ENCODE measurements around the gene MRGPRF.

DNA sequence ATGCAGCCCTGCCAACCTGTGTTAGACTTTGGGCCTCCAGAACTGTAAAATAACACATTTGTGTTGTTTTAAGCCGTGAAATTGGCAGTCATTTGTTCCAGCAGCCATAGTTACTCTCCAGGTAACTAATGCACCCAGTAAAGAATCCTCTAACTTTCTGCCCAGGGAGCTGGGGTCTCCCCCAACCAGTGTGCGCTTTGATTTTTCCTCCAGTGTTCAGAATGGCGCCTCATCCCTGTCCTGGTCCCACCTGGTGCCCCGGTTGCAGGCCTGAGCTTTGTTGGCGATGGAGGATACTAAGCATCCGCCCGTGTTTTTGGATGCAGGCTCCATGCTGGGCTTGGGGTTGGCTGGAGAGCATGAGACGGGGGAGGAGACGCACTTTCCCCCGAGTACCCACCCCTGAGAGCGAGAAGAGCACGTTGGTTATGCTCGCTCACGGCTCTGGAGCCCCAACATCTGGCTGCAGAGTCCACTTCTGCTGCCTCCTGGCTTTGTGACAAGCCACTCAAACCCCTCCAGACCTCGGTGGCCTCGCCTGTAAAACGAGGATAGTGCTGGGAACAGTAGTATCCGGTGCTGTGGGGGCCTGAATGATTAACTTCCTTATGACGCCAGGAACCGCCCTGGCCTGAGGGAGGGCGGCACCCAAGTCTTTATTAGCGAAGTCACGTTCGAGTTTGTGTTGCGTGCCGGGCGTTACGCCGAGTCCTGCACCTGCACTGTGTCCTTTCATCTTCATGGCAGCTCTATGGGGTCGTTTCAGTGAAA, 58.0 kb downstream of the MRGPRF start:
- TF ChIP-seq EZH2phosphoT487 (IDR thresholded peaks at IDR 0.05; ENCODE audit: borderline replicate concordance, low read length) (no peak), EZH2 (IDR thresholded peaks at IDR 0.05; ENCODE audit: low read length, unreplicated experiment) (no peak)
- TF ChIP-seq, protein P1, sequence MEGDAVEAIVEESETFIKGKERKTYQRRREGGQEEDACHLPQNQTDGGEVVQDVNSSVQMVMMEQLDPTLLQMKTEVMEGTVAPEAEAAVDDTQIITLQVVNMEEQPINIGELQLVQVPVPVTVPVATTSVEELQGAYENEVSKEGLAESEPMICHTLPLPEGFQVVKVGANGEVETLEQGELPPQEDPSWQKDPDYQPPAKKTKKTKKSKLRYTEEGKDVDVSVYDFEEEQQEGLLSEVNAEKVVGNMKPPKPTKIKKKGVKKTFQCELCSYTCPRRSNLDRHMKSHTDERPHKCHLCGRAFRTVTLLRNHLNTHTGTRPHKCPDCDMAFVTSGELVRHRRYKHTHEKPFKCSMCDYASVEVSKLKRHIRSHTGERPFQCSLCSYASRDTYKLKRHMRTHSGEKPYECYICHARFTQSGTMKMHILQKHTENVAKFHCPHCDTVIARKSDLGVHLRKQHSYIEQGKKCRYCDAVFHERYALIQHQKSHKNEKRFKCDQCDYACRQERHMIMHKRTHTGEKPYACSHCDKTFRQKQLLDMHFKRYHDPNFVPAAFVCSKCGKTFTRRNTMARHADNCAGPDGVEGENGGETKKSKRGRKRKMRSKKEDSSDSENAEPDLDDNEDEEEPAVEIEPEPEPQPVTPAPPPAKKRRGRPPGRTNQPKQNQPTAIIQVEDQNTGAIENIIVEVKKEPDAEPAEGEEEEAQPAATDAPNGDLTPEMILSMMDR (conservative IDR thresholded peaks at IDR 0.05; ENCODE audit: low read depth, low read length): no peak
